HCT116 (cell line): ENCODE results near the gene TBL1X. TPM values are rescaled to one million over a fixed set of nuclear protein-coding genes. Genes with fewer than 3 reads are reported as not detected.

ENCODE experiments used
- ATAC-seq: fragments of 200-7000 bp; cut with Tn5 transposase; 2 replicates; pipeline ENCODE4 v1.9.1; 2020; ENCODE audit warnings: mild to moderate bottlenecking, moderate library complexity
- BruUV-seq: library from RNA; stranded (reverse); fragments of 400-500 nt; replicated peaks from 2 replicates; lab custom pipeline; 2021; lab: Mats Ljungman, UMichigan
- CTCF ChIA-PET: fragments of 300-600 bp; sonication (Branson Sonifier 250); formaldehyde crosslinking; loops from one replicate; lab custom pipeline; 2021; ENCODE audit warnings: antibody characterized with exemption; lab: Charles Lee
- POLR2A ChIA-PET: fragments of 300-600, 350-600 bp; sonication (Branson Sonifier 250); formaldehyde crosslinking; loops from one replicate; lab custom pipeline; 2021; ENCODE audit warnings: antibody characterized with exemption; lab: Charles Lee
- RAD21 ChIA-PET, 2 experiments: fragments of 300-600 bp; sonication (Branson Sonifier 250); formaldehyde crosslinking; loops; one replicate each; lab custom pipeline; 2023; ENCODE audit warnings: low total read pairs in 2 of 2; ENCODE audit not compliant: uncharacterized antibody in 2 of 2, unreplicated experiment in 2 of 2, low non-redundant PET in 1 of 2; lab: Charles Lee
- DNase-seq: peaks from one replicate; pipeline ENCODE4 v3.0.0-alpha.2; 2010; ENCODE audit warnings: low read depth, low spot score
- H2AFZ ChIP-seq: fragments of 200-600 bp; shearing (Covaris generic), sonication (generic); 2 replicates; pipeline ENCODE4 v1.6.1; 2017; ENCODE audit warnings: low read depth, mixed run types, mixed read lengths, antibody characterized with exemption, low read length; ENCODE audit not compliant: poor library complexity, severe bottlenecking
- H3K27ac ChIP-seq: 2 replicates; pipeline ENCODE4 v1.5.1; 2012; ENCODE audit warnings: low read depth, low read length
- H3K27me3 ChIP-seq: fragments of 200-600 bp; sonication (generic); 2 replicates; pipeline ENCODE4 v1.6.1; 2016; ENCODE audit warnings: mixed run types, low read length, mixed read lengths; ENCODE audit not compliant: insufficient read depth
- H3K36me3 ChIP-seq, 2 experiments: fragments of 200-500 bp in 1 of 2; fragments of 200-600 bp in 1 of 2; sonication (Bioruptor generic) in 1 of 2; sonication (generic) in 1 of 2; 2 replicates each; pipeline versions ENCODE4 v1.5.1 to v1.6.1; 2014 to 2016; ENCODE audit warnings: low read length in 2 of 2, inconsistent platforms in 1 of 2, mixed read lengths in 1 of 2, mixed run types in 1 of 2; ENCODE audit not compliant: insufficient read depth in 2 of 2, control insufficient read depth in 1 of 2
- H3K4me1 ChIP-seq, 2 experiments: fragments of 200-600 bp in 1 of 2; sonication (generic) in 1 of 2; 2 replicates each; pipeline versions ENCODE4 v1.5.1 to v1.6.1; 2012 to 2017; ENCODE audit warnings: low read length in 2 of 2, inconsistent platforms in 1 of 2, mild to moderate bottlenecking in 1 of 2, mixed read lengths in 1 of 2, mixed run types in 1 of 2, moderate library complexity in 1 of 2; ENCODE audit not compliant: insufficient read depth in 2 of 2, control insufficient read depth in 1 of 2
- H3K4me2 ChIP-seq: fragments of 200-600 bp; sonication (generic); 2 replicates; pipeline ENCODE4 v1.6.1; 2017; ENCODE audit warnings: mixed run types, low read length, mixed read lengths
- H3K4me3 ChIP-seq, 2 experiments: fragments of 200-600 bp in 1 of 2; sonication (generic) in 1 of 2; replicated peaks in 1 of 2; 2 replicates each; pipeline ENCODE4 v1.5.1; 2011 to 2016; ENCODE audit warnings: low read length in 2 of 2, control low read depth in 1 of 2, low read depth in 1 of 2, mild to moderate bottlenecking in 1 of 2, mixed read lengths in 1 of 2, mixed run types in 1 of 2
- H3K79me2 ChIP-seq: fragments of 200-600 bp; sonication (generic); 2 replicates; pipeline ENCODE4 v1.6.1; 2017; ENCODE audit warnings: mild to moderate bottlenecking, mixed run types, low read length, moderate library complexity, mixed read lengths; ENCODE audit not compliant: insufficient read depth
- H3K9ac ChIP-seq: fragments of 200-600 bp; sonication (generic); 2 replicates; pipeline ENCODE4 v1.6.1; 2016; ENCODE audit warnings: low read length, mixed read lengths
- H3K9me2 ChIP-seq: fragments of 200-600 bp; sonication (generic), shearing (Covaris generic); 2 replicates; pipeline ENCODE4 v1.6.1; 2017; ENCODE audit warnings: mixed run types, mild to moderate bottlenecking, moderate library complexity; ENCODE audit not compliant: insufficient read depth
- H3K9me3 ChIP-seq, 2 experiments: fragments of 200-500 bp in 1 of 2; fragments of 200-600 bp in 1 of 2; sonication (Bioruptor generic) in 1 of 2; sonication (generic) in 1 of 2; 2 replicates each; pipeline ENCODE4 v1.6.1; 2014 to 2017; ENCODE audit warnings: low read length in 2 of 2, mixed read lengths in 2 of 2, inconsistent platforms in 1 of 2, low read depth in 1 of 2, mild to moderate bottlenecking in 1 of 2, mixed run types in 1 of 2, moderate library complexity in 1 of 2; ENCODE audit not compliant: control insufficient read depth in 1 of 2, insufficient read depth in 1 of 2
- H4K20me1 ChIP-seq: fragments of 200-600 bp; sonication (generic), shearing (Covaris generic); 2 replicates; pipeline ENCODE4 v1.6.1; 2017; ENCODE audit warnings: mixed run types, mild to moderate bottlenecking, moderate library complexity; ENCODE audit not compliant: insufficient read depth
- ATF3 ChIP-seq: IDR thresholded peaks from 2 replicates; pipeline ENCODE4 v1.6.1; 2012
- EGR1 ChIP-seq: IDR thresholded peaks from 2 replicates; pipeline ENCODE4 v1.6.1; 2012; ENCODE audit warnings: low read depth
- ELF1 ChIP-seq: IDR thresholded peaks from 2 replicates; pipeline ENCODE4 v1.6.1; 2012; ENCODE audit warnings: low read depth, borderline replicate concordance
- EZH2 ChIP-seq: fragments of 200-600 bp; sonication (generic); IDR thresholded peaks from 2 replicates; pipeline ENCODE4 v1.6.1; 2017; ENCODE audit warnings: antibody characterized with exemption, mixed run types
- POLR2AphosphoS5 ChIP-seq: IDR thresholded peaks from 2 replicates; pipeline ENCODE4 v1.6.1; 2011; ENCODE audit warnings: mild to moderate bottlenecking, low read depth, low read length, moderate library complexity
- RAD21 ChIP-seq: IDR thresholded peaks from 2 replicates; pipeline ENCODE4 v1.6.1; 2012; ENCODE audit warnings: low read depth, mild to moderate bottlenecking
- SIN3A ChIP-seq: IDR thresholded peaks from 2 replicates; pipeline ENCODE4 v1.6.1; 2012; ENCODE audit warnings: low read depth
- SRF ChIP-seq: IDR thresholded peaks from 2 replicates; pipeline ENCODE4 v1.6.1; 2012; ENCODE audit warnings: low read depth
- YY1 ChIP-seq: IDR thresholded peaks from 2 replicates; pipeline ENCODE4 v1.6.1; 2011; ENCODE audit warnings: low read length, low read depth, moderate library complexity, mild to moderate bottlenecking; ENCODE audit not compliant: insufficient replicate concordance; ENCODE audit errors: extremely low read depth
- ZNF274 ChIP-seq: fragments of 200-500 bp; sonication (Bioruptor generic); IDR thresholded peaks from 2 replicates; pipeline ENCODE4 v1.6.1; 2014; ENCODE audit warnings: mild to moderate bottlenecking, low read depth, low read length, inconsistent platforms
- intact Hi-C: fragments of 100-400 bp; cut with micrococcal nuclease; formaldehyde crosslinking; loops from 2 replicates; pipeline ENCODE4 v1.10.0; 2022
- total RNA-seq: library from RNA; stranded (reverse); gene quantifications from one replicate; pipeline ENCODE4 v1.2.1, GENCODE V29; 2021; ENCODE audit not compliant: unreplicated experiment
- TF ChIP-seq, protein P1 (sequence below): IDR thresholded peaks from 2 replicates; pipeline ENCODE4 v1.6.1; 2012; ENCODE audit warnings: low read depth
- TF ChIP-seq, protein P2 (sequence below): IDR thresholded peaks from 2 replicates; pipeline ENCODE4 v1.6.1; 2011; ENCODE audit warnings: mild to moderate bottlenecking, low read length, moderate library complexity; ENCODE audit not compliant: insufficient replicate concordance; ENCODE audit errors: extremely low read depth

TBL1X gene
- total RNA-seq, 1 experiment from 2014 or later, result 37.8 TPM

GRCh38 chrX:9688833-9689232 lies 224.0 kb downstream of the TBL1X start:
- RAD21 ChIA-PET, result no interaction called here
- no TSS peak for BruUV-seq
- no peak for ATAC-seq
- H3K9me2 ChIP-seq, result no peaks in the 10 kb centered on the region
- no peaks in the 10 kb centered on the region for H3K79me2 ChIP-seq
- H3K9me3 ChIP-seq, result no peaks in the 10 kb centered on the region
- POLR2A ChIA-PET, result no interaction called here
- no peaks in the 10 kb centered on the region for H4K20me1 ChIP-seq
- intact Hi-C loops, result no loop called here
- H3K27ac ChIP-seq, result no peak overlapping the region
- no peak overlapping the region for H2AFZ ChIP-seq
- H3K4me2 ChIP-seq, result no peak overlapping the region
- no peak for DNase-seq
- CTCF ChIA-PET, result no interaction called here
- H3K4me3 ChIP-seq, result no peak overlapping the region
- H3K27me3 ChIP-seq, result no peaks in the 10 kb centered on the region
- no peaks in the 10 kb centered on the region; a peak in 1 of 4 replicates for H3K36me3 ChIP-seq
- TF ChIP-seq SRF (no peak), ZNF274 (no peak), EZH2 (no peak), POLR2AphosphoS5 (no peak), ELF1 (no peak), SIN3A (no peak), EGR1 (no peak), YY1 (no peak), ATF3 (no peak), RAD21 (no peak)
- TF ChIP-seq, protein P1, sequence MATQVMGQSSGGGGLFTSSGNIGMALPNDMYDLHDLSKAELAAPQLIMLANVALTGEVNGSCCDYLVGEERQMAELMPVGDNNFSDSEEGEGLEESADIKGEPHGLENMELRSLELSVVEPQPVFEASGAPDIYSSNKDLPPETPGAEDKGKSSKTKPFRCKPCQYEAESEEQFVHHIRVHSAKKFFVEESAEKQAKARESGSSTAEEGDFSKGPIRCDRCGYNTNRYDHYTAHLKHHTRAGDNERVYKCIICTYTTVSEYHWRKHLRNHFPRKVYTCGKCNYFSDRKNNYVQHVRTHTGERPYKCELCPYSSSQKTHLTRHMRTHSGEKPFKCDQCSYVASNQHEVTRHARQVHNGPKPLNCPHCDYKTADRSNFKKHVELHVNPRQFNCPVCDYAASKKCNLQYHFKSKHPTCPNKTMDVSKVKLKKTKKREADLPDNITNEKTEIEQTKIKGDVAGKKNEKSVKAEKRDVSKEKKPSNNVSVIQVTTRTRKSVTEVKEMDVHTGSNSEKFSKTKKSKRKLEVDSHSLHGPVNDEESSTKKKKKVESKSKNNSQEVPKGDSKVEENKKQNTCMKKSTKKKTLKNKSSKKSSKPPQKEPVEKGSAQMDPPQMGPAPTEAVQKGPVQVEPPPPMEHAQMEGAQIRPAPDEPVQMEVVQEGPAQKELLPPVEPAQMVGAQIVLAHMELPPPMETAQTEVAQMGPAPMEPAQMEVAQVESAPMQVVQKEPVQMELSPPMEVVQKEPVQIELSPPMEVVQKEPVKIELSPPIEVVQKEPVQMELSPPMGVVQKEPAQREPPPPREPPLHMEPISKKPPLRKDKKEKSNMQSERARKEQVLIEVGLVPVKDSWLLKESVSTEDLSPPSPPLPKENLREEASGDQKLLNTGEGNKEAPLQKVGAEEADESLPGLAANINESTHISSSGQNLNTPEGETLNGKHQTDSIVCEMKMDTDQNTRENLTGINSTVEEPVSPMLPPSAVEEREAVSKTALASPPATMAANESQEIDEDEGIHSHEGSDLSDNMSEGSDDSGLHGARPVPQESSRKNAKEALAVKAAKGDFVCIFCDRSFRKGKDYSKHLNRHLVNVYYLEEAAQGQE, result no peak
- TF ChIP-seq, protein P2, sequence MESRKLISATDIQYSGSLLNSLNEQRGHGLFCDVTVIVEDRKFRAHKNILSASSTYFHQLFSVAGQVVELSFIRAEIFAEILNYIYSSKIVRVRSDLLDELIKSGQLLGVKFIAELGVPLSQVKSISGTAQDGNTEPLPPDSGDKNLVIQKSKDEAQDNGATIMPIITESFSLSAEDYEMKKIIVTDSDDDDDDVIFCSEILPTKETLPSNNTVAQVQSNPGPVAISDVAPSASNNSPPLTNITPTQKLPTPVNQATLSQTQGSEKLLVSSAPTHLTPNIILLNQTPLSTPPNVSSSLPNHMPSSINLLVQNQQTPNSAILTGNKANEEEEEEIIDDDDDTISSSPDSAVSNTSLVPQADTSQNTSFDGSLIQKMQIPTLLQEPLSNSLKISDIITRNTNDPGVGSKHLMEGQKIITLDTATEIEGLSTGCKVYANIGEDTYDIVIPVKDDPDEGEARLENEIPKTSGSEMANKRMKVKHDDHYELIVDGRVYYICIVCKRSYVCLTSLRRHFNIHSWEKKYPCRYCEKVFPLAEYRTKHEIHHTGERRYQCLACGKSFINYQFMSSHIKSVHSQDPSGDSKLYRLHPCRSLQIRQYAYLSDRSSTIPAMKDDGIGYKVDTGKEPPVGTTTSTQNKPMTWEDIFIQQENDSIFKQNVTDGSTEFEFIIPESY, result no peak
- H3K4me1 ChIP-seq, result no peaks in the 10 kb centered on the region
- H3K9ac ChIP-seq, result no peak overlapping the region
